OCI-LY1 (cell line): Measurements from ENCODE around the gene CORO2B.

Source experiments
- H2AFZ ChIP-seq: fragments of 200-600 bp; sonication (generic), shearing (Covaris generic); 2 replicates; pipeline ENCODE4 v1.6.0; 2014; ENCODE audit warnings: antibody characterized with exemption, mild to moderate bottlenecking, low read length
- H3F3A ChIP-seq: fragments of 200-600 bp; sonication (generic), shearing (Covaris generic); 2 replicates; pipeline ENCODE4 v1.6.0; 2014; ENCODE audit warnings: mild to moderate bottlenecking, antibody characterized with exemption, low read length, moderate library complexity; ENCODE audit not compliant: insufficient read depth
- H3K27ac ChIP-seq: fragments of 200-600 bp; sonication (generic); 2 replicates; pipeline ENCODE4 v1.5.1; 2014; ENCODE audit warnings: low read length, mixed run types, mild to moderate bottlenecking, low read depth; ENCODE audit not compliant: poor library complexity, severe bottlenecking
- H3K27me3 ChIP-seq: fragments of 200-600 bp; sonication (generic); 2 replicates; pipeline ENCODE4 v1.6.0; 2014; ENCODE audit warnings: antibody characterized with exemption, mild to moderate bottlenecking, low read length, moderate library complexity; ENCODE audit not compliant: insufficient read depth
- H3K36me3 ChIP-seq: fragments of 200-600 bp; sonication (generic); 2 replicates; pipeline ENCODE4 v1.6.1; 2014; ENCODE audit warnings: mild to moderate bottlenecking, antibody characterized with exemption, low read length, moderate library complexity, mixed read lengths; ENCODE audit not compliant: insufficient read depth
- H3K4me1 ChIP-seq: fragments of 200-600 bp; sonication (generic); 2 replicates; pipeline ENCODE4 v1.5.1; 2014; ENCODE audit warnings: mild to moderate bottlenecking, low read length, moderate library complexity; ENCODE audit not compliant: insufficient read depth, severe bottlenecking
- H3K4me2 ChIP-seq: fragments of 200-600 bp; sonication (generic), shearing (Covaris generic); 2 replicates; pipeline ENCODE4 v1.6.1; 2014; ENCODE audit warnings: low read length
- H3K4me3 ChIP-seq: fragments of 200-600 bp; sonication (generic); 2 replicates; pipeline ENCODE4 v1.5.1; 2014; ENCODE audit warnings: low read length, low read depth, mild to moderate bottlenecking, mixed read lengths; ENCODE audit not compliant: poor library complexity, severe bottlenecking
- H3K79me2 ChIP-seq: fragments of 200-600 bp; shearing (Covaris generic); 2 replicates; pipeline ENCODE4 v1.6.1; 2016; ENCODE audit warnings: mixed run types, low read length, mixed read lengths; ENCODE audit not compliant: insufficient read depth
- H3K9ac ChIP-seq: fragments of 200-600 bp; sonication (generic), shearing (Covaris generic); 2 replicates; pipeline ENCODE4 v1.6.1; 2014; ENCODE audit warnings: mild to moderate bottlenecking, low read length, mixed read lengths
- H3K9me2 ChIP-seq: fragments of 200-600 bp; sonication (generic), shearing (Covaris generic); 2 replicates; pipeline ENCODE4 v1.6.1; 2014; ENCODE audit warnings: low read depth, mild to moderate bottlenecking, low read length, mixed read lengths
- H3K9me3 ChIP-seq: fragments of 200-600 bp; shearing (Covaris generic); 2 replicates; pipeline ENCODE4 v1.6.1; 2014; ENCODE audit warnings: low read length, mixed read lengths
- H4K20me1 ChIP-seq: fragments of 200-600 bp; sonication (generic), shearing (Covaris generic); 2 replicates; pipeline ENCODE4 v1.6.0; 2016; ENCODE audit warnings: mild to moderate bottlenecking, low read length; ENCODE audit not compliant: insufficient read depth
- CTCF ChIP-seq: fragments of 200-600 bp; sonication (generic), shearing (Covaris generic); IDR thresholded peaks from 2 replicates; pipeline ENCODE4 v1.5.1; 2017; ENCODE audit warnings: mild to moderate bottlenecking, antibody characterized with exemption, low read length, moderate library complexity, mixed read lengths
- EZH2 ChIP-seq: fragments of 200-600 bp; sonication (generic), shearing (Covaris generic); IDR thresholded peaks from 2 replicates; pipeline ENCODE4 v1.8.0; 2017; ENCODE audit warnings: borderline replicate concordance, mixed run types, mild to moderate bottlenecking, antibody characterized with exemption, low read length, moderate library complexity, mixed read lengths

Gene CORO2B

GRCh38 chr15:68709876-68710275, 131.1 kb downstream of the CORO2B start:
- H3K4me2 ChIP-seq: no peak overlapping the region
- no peak overlapping the region for H3K27ac ChIP-seq
- no peaks in the 10 kb centered on the region for H4K20me1 ChIP-seq
- H3K4me1 ChIP-seq: no peaks in the 10 kb centered on the region
- no peak overlapping the region for H3K9ac ChIP-seq
- H2AFZ ChIP-seq: no peak overlapping the region
- TF ChIP-seq EZH2: no peak
- TF ChIP-seq CTCF: no peak
- no peak overlapping the region for H3K4me3 ChIP-seq
- no peaks in the 10 kb centered on the region for H3F3A ChIP-seq
- no peaks in the 10 kb centered on the region for H3K9me2 ChIP-seq
- no peaks in the 10 kb centered on the region for H3K9me3 ChIP-seq
- H3K36me3 ChIP-seq: no peaks in the 10 kb centered on the region
- no peaks in the 10 kb centered on the region for H3K79me2 ChIP-seq
- 0 out of 2 replicates have a peak, but pooled peaks cover 4% of the 10 kb centered on the region for H3K27me3 ChIP-seq

GRCh38 chr15:68710536-68710935, 131.7 kb downstream of the CORO2B start:
- H3K27me3 ChIP-seq: peaks cover 4% of the 10 kb centered on the region; the same call in 1 of the 2 replicates
- no peaks in the 10 kb centered on the region for H3K79me2 ChIP-seq
- H3F3A ChIP-seq: no peaks in the 10 kb centered on the region
- H3K4me1 ChIP-seq: no peaks in the 10 kb centered on the region
- no peaks in the 10 kb centered on the region for H3K9me2 ChIP-seq
- H3K9ac ChIP-seq: no peak overlapping the region
- no peak overlapping the region for H2AFZ ChIP-seq
- H4K20me1 ChIP-seq: no peaks in the 10 kb centered on the region
- TF ChIP-seq EZH2 (no peak), CTCF (no peak)
- no peak overlapping the region for H3K27ac ChIP-seq
- no peaks in the 10 kb centered on the region for H3K36me3 ChIP-seq
- H3K4me3 ChIP-seq: no peak overlapping the region
- H3K4me2 ChIP-seq: no peak overlapping the region
- H3K9me3 ChIP-seq: no peaks in the 10 kb centered on the region

GRCh38 chr15:68711406-68711805, 132.6 kb downstream of the CORO2B start:
- H3K27me3 ChIP-seq: peaks cover 7% of the 10 kb centered on the region; the same call in 1 of the 2 replicates
- H3K36me3 ChIP-seq: no peaks in the 10 kb centered on the region
- H3K9me3 ChIP-seq: no peaks in the 10 kb centered on the region

More at GRCh38 chr15:68711406-68711805, 132.6 kb downstream of the CORO2B start:
- Histone ChIP-seq H3K4me2 (no peak overlapping the region), H3K4me1 (no peaks in the 10 kb centered on the region), H4K20me1 (no peaks in the 10 kb centered on the region), H3K9me2 (no peaks in the 10 kb centered on the region), H3K4me3 (no peak overlapping the region), H3K79me2 (no peaks in the 10 kb centered on the region), H3K9ac (no peak overlapping the region), H2AFZ (no peak overlapping the region), H3K27ac (no peak overlapping the region), H3F3A (no peaks in the 10 kb centered on the region)
- TF ChIP-seq EZH2 (no peak), CTCF (no peak)
